ENCODE results near the gene CRIM1.

Gene CRIM1

DNA sequence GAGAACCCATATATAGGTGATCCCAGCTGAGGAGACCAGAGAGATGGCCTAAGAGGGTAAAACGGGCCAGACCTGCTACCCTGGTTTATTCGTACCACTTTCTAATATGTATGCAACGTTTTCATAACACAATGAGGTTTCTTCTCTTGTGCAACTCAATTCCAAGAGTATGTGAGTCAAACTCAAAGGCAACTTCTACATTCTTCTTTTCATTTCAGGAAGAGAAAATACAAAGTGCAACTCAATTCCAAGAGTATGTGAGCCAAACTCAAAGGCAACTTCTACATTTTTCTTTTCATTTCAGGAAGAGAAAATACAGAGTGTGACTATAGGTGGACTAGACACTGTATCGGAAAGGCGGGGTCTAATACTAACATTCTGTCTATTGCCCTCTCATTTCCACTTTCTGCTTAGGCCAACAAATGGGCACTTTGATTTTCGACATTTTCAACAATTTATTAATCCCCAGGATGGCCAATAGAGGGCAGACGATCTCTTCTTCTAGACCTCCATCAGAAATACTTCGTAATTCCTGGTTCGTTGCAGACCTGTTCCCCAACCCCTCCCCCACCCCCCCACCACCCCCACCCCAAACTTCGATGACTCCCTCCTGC, 3.7 kb upstream of the CRIM1 start:
- DNase-seq (ENCODE audit: low read depth), result no peak
- no peak overlapping the region for H3K4me3 ChIP-seq (ENCODE audit: low read depth, low read length)
- TF ChIP-seq, protein P1, sequence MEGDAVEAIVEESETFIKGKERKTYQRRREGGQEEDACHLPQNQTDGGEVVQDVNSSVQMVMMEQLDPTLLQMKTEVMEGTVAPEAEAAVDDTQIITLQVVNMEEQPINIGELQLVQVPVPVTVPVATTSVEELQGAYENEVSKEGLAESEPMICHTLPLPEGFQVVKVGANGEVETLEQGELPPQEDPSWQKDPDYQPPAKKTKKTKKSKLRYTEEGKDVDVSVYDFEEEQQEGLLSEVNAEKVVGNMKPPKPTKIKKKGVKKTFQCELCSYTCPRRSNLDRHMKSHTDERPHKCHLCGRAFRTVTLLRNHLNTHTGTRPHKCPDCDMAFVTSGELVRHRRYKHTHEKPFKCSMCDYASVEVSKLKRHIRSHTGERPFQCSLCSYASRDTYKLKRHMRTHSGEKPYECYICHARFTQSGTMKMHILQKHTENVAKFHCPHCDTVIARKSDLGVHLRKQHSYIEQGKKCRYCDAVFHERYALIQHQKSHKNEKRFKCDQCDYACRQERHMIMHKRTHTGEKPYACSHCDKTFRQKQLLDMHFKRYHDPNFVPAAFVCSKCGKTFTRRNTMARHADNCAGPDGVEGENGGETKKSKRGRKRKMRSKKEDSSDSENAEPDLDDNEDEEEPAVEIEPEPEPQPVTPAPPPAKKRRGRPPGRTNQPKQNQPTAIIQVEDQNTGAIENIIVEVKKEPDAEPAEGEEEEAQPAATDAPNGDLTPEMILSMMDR (IDR thresholded peaks at IDR 0.05; ENCODE audit: control insufficient read depth, extremely low read depth, insufficient read depth), result peak; percentile 61

DNA sequence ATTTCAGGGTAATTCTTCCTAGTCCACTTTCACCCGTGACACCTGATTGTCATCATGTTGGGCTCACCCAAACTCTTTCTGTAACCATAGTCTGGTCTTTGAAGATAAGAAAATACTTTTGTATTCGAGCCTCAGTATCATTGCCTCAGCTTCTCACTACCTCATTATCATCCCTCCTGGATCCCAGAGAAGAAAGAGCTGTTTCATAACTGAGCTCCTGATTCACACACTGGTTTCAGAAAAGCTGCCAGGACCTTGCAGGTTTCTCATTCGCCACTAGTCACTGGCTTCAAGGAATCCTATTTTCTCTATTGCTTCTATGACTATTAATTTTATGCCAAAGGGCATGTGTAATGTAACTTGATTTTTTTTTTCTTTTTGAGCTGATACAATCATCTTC, 2.9 kb upstream of the CRIM1 start:
- H3K4me3 ChIP-seq (ENCODE audit: low read depth, low read length), result no peak overlapping the region
- DNase-seq (ENCODE audit: low read depth), result no peak
- TF ChIP-seq, protein P1 (IDR thresholded peaks at IDR 0.05; ENCODE audit: control insufficient read depth, extremely low read depth, insufficient read depth), result no peak

DNA sequence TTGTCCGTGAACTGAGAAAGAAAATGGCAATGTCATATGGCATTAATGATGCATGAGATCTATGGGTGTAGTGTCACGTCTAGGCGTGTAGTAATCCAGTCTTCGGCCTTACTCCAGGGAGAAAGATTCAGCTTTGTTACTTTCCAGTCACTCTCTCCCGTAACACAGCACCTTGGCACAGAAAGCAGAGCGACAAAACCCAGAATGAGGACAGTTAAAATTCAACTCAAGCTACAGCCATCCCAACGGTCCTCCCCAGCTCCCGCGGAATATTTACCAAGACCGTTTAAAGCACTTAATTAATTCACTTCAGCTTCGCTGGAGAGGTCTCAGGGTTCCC, 797 bp upstream of the CRIM1 start:
- H3K4me3 ChIP-seq (ENCODE audit: low read depth, low read length), result peak overlapping the region; percentile 19; the same call in 1 of the 2 replicates
- no peak for DNase-seq (ENCODE audit: low read depth)
- TF ChIP-seq, protein P1 (IDR thresholded peaks at IDR 0.05; ENCODE audit: control insufficient read depth, extremely low read depth, insufficient read depth), result no peak

DNA sequence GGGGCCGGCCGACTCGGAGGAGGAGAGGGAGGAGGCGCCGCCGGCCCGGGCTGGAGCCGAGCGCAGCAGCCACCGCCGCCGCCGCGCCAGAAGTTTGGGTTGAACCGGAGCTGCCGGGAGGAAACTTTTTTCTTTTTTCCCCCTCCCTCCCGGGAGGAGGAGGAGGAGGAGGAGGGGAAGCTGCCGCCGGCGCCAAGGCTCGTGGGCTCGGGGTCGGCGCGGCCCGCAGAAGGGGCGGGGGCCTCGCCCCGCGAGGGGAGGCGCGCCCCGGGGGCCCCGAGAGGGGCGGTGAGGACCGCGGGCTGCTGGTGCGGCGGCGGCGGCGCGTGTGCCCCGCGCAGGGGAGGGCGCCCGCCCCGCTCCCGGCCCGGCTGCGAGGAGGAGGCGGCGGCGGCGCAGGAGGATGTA, 316 bp downstream of the CRIM1 start:
- TF ChIP-seq, protein P1 (IDR thresholded peaks at IDR 0.05; ENCODE audit: control insufficient read depth, extremely low read depth, insufficient read depth), result no peak
- peak overlapping the region; percentile 36 for H3K4me3 ChIP-seq (ENCODE audit: low read depth, low read length)
- no peak for DNase-seq (ENCODE audit: low read depth)

DNA sequence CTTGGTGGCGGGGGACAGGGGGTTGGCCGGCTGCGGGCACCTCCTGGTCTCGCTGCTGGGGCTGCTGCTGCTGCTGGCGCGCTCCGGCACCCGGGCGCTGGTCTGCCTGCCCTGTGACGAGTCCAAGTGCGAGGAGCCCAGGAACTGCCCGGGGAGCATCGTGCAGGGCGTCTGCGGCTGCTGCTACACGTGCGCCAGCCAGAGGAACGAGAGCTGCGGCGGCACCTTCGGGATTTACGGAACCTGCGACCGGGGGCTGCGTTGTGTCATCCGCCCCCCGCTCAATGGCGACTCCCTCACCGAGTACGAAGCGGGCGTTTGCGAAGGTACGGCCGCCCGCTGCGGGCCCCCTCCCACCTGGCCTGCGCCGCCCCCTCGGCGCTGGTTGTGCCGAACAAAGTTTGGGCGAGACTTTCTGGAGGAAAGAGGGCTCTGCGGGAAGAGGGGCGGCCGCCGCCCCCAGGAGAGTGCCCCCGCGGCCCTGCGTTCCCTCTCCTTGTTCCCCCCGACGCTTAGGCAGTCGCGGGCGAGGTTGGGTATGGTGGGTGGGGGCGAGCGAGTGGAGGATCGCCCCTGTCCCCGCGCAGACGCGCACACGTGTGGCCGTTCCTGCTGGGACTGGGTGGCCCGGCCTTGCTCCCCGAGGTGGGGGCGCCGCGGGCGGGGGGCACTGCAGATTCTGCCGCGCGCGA, 866 bp downstream of the CRIM1 start:
- TF ChIP-seq, protein P1 (IDR thresholded peaks at IDR 0.05; ENCODE audit: control insufficient read depth, extremely low read depth, insufficient read depth), result no peak
- peak overlapping the region; percentile 37 for H3K4me3 ChIP-seq (ENCODE audit: low read depth, low read length)
- DNase-seq (ENCODE audit: low read depth), result no peak

DNA sequence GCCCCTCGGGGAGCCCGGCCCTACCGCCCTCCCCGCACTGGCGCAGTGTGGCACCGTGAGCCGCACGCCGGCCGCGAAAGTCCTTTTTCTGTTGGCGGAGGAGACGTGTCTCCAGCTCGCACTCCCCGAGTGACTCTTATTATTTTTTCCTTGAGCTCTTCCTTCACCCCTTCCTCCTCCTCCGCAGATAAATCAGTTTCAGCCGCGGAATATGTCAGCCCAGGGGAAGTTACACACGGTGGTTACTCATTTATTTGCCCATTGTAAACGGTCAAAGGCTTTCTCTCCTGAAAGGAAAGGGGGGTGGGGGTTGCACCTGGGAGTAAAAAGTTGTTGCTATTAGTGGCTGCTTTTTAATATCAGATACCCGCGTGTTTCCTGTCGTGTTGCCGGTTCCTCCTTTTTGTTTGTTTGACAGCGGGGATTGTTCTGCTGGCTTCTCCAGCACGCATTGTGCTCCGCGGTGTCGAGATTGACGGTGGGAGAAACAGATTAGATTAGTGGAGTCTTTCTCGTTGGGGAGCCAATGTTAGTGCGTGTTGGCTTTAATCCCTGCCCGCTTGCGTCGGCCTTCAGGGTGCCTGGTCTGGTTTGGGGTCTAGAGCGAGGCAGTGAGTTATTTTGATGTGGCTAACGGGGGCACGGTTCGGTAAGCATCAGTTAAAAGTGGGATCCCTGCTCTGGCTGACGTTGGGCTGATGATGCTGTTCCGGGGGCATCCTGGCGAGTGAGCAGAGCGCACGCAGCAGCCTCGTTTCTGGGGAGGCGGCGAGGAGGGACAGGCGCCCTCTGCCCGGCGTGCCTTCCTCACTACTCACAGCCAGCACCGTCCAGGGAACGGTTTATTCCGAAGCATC, 1.6 kb downstream of the CRIM1 start:
- peak overlapping the region; percentile 37 for H3K4me3 ChIP-seq (ENCODE audit: low read depth, low read length)
- DNase-seq (ENCODE audit: low read depth), result no peak
- TF ChIP-seq, protein P1 (IDR thresholded peaks at IDR 0.05; ENCODE audit: control insufficient read depth, extremely low read depth, insufficient read depth), result no peak

Data from LNCaP clone FGC (cell line).